Osteocyte (in vitro differentiated cells): ENCODE data around the gene PPFIA2. TPM values are rescaled to one million over a fixed set of nuclear protein-coding genes. Genes with fewer than 3 reads are reported as not detected.

Experiments
- DNase-seq: peaks from one replicate; pipeline ENCODE4 v3.0.0; 2021; ENCODE audit warnings: mixed read lengths; ENCODE audit not compliant: unreplicated experiment; ENCODE audit errors: extremely low spot score
- H3K27ac Mint-ChIP-seq: one replicate; pipeline ENCODE4 v1.8.0; 2021; ENCODE audit warnings: mild to moderate bottlenecking, mixed read lengths; ENCODE audit not compliant: unreplicated experiment
- H3K27me3 Mint-ChIP-seq: one replicate; pipeline ENCODE4 v1.8.0; 2021; ENCODE audit warnings: mixed read lengths; ENCODE audit not compliant: unreplicated experiment
- H3K36me3 Mint-ChIP-seq: one replicate; pipeline ENCODE4 v1.8.0; 2021; ENCODE audit warnings: mixed read lengths; ENCODE audit not compliant: unreplicated experiment
- H3K4me1 Mint-ChIP-seq: one replicate; pipeline ENCODE4 v1.8.0; 2021; ENCODE audit warnings: mixed read lengths; ENCODE audit not compliant: unreplicated experiment
- H3K4me3 Mint-ChIP-seq: one replicate; pipeline ENCODE4 v1.8.0; 2021; ENCODE audit warnings: mild to moderate bottlenecking, moderate library complexity, mixed read lengths; ENCODE audit not compliant: unreplicated experiment
- H3K9me3 Mint-ChIP-seq: one replicate; pipeline ENCODE4 v1.8.0; 2021; ENCODE audit warnings: mixed read lengths; ENCODE audit not compliant: unreplicated experiment
- total RNA-seq: library from RNA; stranded (reverse); gene quantifications from 2 replicates; pipeline ENCODE4 v1.2.1, GENCODE V29; 2021
- TF ChIP-seq, protein P1 (sequence below): fragments of 200-600 bp; sonication (generic); IDR thresholded peaks from 2 replicates; pipeline ENCODE4 v1.5.0; 2021; ENCODE audit warnings: antibody characterized with exemption, mild to moderate bottlenecking, moderate library complexity

The PPFIA2 gene
- total RNA-seq, 1 donor from 2014 or later = 0.67 TPM

DNA sequence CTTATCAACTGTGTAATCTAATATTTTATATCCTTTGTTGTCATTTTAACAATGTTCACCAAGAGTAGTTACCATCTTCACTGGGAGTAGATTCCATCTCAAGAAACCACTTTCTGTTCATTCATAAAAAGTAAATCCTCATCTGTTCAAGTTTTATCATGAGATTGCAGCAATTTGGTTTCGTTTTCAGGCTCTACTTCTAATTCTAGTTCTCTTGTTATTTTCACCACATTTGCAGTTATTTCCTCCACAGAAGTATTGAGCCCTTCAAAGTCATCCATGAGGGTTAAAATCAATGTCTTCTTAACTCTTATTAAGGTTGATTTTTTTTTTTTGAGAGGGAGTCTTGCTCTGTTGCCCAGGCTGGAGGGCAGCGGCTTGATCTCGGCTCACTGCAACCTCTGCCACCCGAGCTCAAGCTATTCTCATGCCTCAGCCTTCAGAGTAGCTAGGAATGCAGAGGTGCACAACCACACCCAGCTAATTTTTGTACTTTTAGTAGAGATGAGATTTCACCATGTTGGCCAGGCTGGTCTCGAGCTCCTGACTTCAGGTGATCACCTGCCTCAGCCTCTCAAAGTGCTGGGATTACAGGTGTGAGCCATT is 404.7 kb downstream of the PPFIA2 start:
- DNase-seq = no peak
- Mint-ChIP-seq H3K36me3 (no peaks in the 10 kb centered on the region), H3K4me1 (peaks cover 2% of the 10 kb centered on the region), H3K9me3 (no peaks in the 10 kb centered on the region), H3K27me3 (peaks cover 2% of the 10 kb centered on the region), H3K4me3 (no peak overlapping the region), H3K27ac (no peak overlapping the region)
- TF ChIP-seq, protein P1, sequence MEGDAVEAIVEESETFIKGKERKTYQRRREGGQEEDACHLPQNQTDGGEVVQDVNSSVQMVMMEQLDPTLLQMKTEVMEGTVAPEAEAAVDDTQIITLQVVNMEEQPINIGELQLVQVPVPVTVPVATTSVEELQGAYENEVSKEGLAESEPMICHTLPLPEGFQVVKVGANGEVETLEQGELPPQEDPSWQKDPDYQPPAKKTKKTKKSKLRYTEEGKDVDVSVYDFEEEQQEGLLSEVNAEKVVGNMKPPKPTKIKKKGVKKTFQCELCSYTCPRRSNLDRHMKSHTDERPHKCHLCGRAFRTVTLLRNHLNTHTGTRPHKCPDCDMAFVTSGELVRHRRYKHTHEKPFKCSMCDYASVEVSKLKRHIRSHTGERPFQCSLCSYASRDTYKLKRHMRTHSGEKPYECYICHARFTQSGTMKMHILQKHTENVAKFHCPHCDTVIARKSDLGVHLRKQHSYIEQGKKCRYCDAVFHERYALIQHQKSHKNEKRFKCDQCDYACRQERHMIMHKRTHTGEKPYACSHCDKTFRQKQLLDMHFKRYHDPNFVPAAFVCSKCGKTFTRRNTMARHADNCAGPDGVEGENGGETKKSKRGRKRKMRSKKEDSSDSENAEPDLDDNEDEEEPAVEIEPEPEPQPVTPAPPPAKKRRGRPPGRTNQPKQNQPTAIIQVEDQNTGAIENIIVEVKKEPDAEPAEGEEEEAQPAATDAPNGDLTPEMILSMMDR = no peak

DNA sequence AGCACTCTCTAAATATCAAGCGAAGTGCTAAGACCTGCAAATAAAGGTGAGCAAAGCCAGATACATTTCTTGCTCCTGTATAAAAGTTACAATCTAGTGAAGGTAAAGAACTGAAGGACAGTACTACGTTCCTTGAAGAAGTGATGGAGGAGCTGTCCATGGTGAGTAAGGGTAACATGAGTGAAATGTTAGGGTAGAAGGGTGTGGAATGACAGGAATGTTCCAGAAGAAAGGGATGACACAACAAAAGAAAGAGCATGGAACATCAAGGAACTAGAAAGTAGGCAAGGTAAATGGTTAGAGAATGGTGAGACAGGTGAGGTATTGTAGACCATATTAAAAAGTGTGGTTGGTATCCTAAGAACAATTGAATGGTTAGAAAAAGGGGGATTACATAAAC is 408.8 kb downstream of the PPFIA2 start:
- Mint-ChIP-seq H3K27me3 (peaks cover 4% of the 10 kb centered on the region), H3K36me3 (no peaks in the 10 kb centered on the region)
- no peak for DNase-seq

DNA sequence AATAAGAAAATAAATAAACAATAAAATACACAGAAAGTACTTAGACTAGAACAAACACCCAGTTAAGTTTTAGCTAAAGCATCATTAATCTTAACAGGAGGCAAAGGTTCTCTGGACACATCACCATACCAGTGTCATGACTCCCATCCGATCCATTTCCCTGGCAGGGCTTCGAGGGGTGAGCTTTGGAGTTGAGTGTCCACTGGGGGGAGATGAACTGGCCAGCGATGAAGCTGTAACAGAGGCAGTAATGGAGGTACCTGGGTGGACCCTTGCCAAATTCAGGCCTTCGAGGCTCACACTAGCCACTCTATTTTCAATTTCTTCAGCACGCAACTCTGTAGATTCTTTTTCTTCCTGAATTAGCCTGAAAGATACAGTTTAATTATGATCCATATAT is 411.7 kb downstream of the PPFIA2 start:
- TF ChIP-seq, protein P1 = no peak
- peaks cover 11% of the 10 kb centered on the region for H3K27me3 Mint-ChIP-seq
- H3K4me3 Mint-ChIP-seq = no peak overlapping the region
- no peak overlapping the region for H3K27ac Mint-ChIP-seq
- H3K9me3 Mint-ChIP-seq = no peaks in the 10 kb centered on the region
- H3K36me3 Mint-ChIP-seq = no peaks in the 10 kb centered on the region
- no peak for DNase-seq
- H3K4me1 Mint-ChIP-seq = no peaks in the 10 kb centered on the region

More for the DNA sequence above, 408.8 kb downstream of the PPFIA2 start:
- H3K27ac Mint-ChIP-seq = no peak overlapping the region
- peaks cover 2% of the 10 kb centered on the region for H3K4me1 Mint-ChIP-seq
- H3K4me3 Mint-ChIP-seq = no peak overlapping the region
- no peaks in the 10 kb centered on the region for H3K9me3 Mint-ChIP-seq
- TF ChIP-seq, protein P1 = no peak

DNA sequence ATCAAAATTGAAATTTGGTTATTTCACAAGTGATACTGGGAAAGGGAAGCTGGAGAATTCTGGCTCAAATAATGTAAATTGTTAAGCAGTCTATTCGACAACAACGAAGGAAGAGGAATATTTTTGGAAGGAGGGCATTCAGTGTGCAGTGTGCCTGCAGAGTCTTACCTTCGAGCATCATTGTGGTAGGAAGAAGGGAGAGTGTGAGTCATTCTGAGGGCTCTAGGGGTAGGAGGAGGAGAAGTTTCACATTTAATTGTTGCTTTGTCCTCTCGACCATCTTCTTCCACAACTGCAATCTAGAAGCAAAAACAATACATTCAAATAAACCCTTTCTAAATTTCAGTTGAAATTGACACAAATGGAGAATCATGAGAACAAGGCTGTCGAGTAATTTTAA is 418.2 kb downstream of the PPFIA2 start:
- Mint-ChIP-seq H3K9me3 (no peaks in the 10 kb centered on the region), H3K4me1 (no peaks in the 10 kb centered on the region), H3K4me3 (no peak overlapping the region), H3K36me3 (no peaks in the 10 kb centered on the region), H3K27me3 (peaks cover 26% of the 10 kb centered on the region), H3K27ac (no peak overlapping the region)
- DNase-seq = no peak
- TF ChIP-seq, protein P1 = no peak

DNA sequence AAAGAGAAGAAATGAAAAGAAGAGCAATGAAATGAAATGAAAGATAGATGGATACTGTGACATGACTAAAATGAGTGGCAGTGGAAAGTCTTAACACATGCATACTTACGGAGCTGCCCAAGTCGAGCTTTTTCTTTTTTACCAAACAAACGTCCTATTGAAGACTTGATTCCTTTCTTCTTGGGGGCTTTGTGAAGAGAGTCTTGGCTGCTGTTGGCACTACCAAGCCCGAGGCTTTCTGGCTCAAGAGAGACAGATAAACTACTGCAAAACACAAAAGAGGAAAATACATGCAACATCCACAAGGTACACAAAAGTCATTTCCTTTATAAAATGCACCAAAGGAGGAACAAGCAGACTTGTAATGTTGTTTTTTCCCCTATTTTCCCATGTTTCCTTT is 420.1 kb downstream of the PPFIA2 start:
- Mint-ChIP-seq H3K27me3 (peaks cover 28% of the 10 kb centered on the region), H3K4me3 (no peak overlapping the region), H3K9me3 (no peaks in the 10 kb centered on the region), H3K4me1 (no peaks in the 10 kb centered on the region), H3K36me3 (no peaks in the 10 kb centered on the region), H3K27ac (no peak overlapping the region)
- TF ChIP-seq, protein P1 = no peak
- DNase-seq = no peak
